ENCODE data around the gene OR2L3.
"Not testable (repeated sequence)": the region's sequence is repeated elsewhere in the genome, so short reads cannot be mapped to it uniquely, and the experiment has no call there.

The OR2L3 gene

DNA sequence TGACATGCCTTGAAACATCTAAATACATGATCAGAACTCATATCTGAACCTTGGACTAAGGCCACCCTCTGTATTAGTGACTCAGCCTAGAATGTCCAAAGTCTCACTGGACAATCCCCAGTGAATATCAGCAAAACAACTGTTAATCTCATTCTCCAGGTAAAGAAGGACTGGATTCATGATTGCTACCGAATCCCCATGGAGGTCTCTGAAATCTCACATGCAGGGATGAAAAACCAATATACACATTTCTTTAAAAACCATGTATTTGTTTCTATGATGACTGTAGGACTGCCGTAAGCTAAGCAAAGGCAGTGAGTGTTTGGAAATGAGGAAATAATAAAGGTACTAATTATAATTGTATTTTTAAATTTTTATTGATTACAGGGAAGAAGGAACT lies at the start of gene OR2L3:
OR2L3 (plus strand) TSS at position 301 of the 400 bp plus-strand sequence. CDS start 13,846 bp downstream, outside the sequence.
- H3K4me3 ChIP-seq (ENCODE audit: low read depth, low read length), result no peak within 1 kb of the TSS
- no peak for DNase-seq (ENCODE audit: low read depth)

- H3K4me3 ChIP-seq (ENCODE audit: low read depth, low read length), result no peak overlapping the region
- DNase-seq (ENCODE audit: low read depth), result no peak
Measured at GRCh38 chr1:247998811-247999210, 47.8 kb upstream of the OR2L3 start.

DNA sequence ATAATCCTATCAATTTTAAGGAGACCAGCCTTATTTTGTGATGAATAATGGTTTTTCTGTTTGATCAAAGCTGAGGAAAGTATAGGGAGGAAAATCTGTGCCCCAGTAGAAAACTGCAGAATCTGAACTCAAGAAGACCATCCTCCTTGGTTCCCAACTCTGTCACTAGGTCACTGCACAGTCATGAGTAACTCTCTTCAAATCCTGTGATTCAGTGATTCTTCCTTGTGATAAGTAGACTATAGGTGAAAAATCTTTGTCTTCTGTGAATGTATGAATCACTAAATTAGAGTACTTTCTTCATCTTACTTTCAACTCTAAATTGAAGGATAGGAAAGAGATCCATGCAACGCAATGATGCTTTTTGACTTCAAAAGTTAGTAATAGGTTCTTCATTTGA lies 46.5 kb upstream of the OR2L3 start:
- no peak overlapping the region for H3K4me3 ChIP-seq (ENCODE audit: low read depth, low read length)

DNA sequence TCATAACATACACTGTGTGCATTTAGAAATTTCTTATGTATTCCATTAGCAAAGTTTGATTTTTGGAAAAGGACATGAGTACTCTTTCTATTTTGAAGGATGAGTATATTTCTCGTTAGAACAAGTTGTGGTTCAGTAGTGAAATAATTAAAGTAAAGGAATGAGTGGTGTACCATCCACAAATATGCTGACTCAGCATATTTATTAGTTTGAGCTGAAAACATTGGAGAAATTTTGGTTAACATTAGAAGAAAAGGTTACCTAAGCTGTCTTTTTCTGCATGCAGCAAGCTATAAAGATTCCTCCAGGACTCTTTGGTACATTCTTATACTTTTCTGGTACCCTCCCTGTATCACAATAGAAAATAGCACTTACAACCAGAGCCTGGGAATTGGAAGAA lies 38.9 kb upstream of the OR2L3 start:
- H3K4me3 ChIP-seq (ENCODE audit: low read depth, low read length), result no peak overlapping the region
- DNase-seq (ENCODE audit: low read depth), result no peak

More for the DNA sequence above, 46.5 kb upstream of the OR2L3 start:
- no peak for DNase-seq (ENCODE audit: low read depth)

- DNase-seq (ENCODE audit: low read depth), result no peak
- H3K4me3 ChIP-seq (ENCODE audit: low read depth, low read length), result no peak overlapping the region
Measured at GRCh38 chr1:248009681-248010080, 37.0 kb upstream of the OR2L3 start.

GRCh38 chr1:248013229-248013710 lies 33.4 kb upstream of the OR2L3 start, which contains the start of gene OR2L5:
OR2L5 (plus strand) TSS chr1:248013660; CDS start chr1:248021948, 8,288 bp downstream.
- no peak for DNase-seq (ENCODE audit: low read depth)
- H3K4me3 ChIP-seq (ENCODE audit: low read depth, low read length), result no peak within 1 kb of the TSS

- H3K4me3 ChIP-seq (ENCODE audit: low read depth, low read length), result no peak overlapping the region
- no peak for DNase-seq (ENCODE audit: low read depth)
Measured at GRCh38 chr1:248015803-248016202, 30.8 kb upstream of the OR2L3 start.

DNA sequence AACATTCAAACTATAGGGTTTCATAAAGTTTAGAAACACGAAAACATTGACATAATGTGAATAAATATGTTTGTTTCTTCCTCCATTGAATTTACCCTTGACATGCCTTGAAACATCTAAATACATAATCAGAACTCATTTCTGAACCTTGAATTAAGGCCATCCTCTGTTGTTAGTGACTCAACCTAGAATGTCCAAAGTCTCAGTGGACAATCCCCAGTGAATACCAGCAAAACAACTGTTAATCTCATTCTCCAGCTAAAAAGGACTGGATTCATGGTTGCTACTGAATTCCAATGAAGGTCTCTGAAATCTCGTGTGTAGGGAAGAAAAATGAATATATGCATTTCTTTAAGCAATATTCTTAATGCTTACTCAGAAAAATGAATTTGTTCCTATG lies 16.9 kb upstream of the OR2L3 start, which contains the start of gene OR2L2:
OR2L2 (plus strand) TSS at position 301 of the 400 bp plus-strand sequence. CDS start 8,198 bp downstream, outside the sequence.
- no peak for DNase-seq (ENCODE audit: low read depth)
- H3K4me3 ChIP-seq (ENCODE audit: low read depth, low read length), result no peak within 1 kb of the TSS

DNA sequence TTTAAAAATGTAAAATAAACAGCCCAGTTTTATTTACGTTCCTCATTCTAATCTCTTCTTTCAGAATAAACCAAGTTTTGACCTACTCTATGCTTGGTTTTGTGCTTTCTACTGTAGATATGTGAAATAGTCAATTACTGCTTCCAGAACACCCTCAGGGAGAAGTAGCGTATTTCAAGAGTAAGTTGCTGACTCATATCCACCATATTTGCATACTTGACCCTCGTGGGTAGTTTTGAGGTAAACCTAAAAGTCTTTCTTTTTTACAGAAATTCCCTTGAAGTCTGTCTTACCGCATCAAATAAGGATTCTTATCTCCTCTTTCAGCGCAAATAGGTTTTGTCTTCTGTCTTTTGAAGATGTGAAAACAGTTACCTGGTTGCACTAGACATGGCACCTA lies 1.4 kb upstream of the OR2L3 start:
- DNase-seq (ENCODE audit: low read depth), result no peak
- no peak overlapping the region for H3K4me3 ChIP-seq (ENCODE audit: low read depth, low read length)

DNA sequence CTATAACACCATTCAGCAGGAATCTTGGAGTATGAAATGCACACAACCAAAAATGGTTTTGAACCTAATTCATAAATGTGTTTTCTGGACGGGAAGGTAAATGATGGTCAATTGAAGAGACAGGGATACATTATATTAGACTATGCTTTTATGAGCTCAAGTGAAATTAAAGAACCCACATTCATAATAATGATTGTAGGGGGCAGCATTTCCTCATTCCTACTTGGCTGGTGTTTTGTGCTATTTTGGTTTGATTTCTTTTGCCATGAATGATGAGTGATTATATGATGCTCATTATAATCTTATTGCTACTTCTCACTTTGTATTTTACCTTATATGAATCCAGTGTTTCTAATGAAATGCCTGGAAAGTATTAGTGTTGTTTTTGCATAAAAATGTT lies 372 bp downstream of the OR2L3 start:
- no peak for DNase-seq (ENCODE audit: low read depth)
- H3K4me3 ChIP-seq (ENCODE audit: low read depth, low read length), result no peak overlapping the region

GRCh38 chr1:248054671-248055070 lies 8.0 kb downstream of the OR2L3 start:
- DNase-seq (ENCODE audit: low read depth), result no peak
- H3K4me3 ChIP-seq (ENCODE audit: low read depth, low read length), result no peak overlapping the region

DNA sequence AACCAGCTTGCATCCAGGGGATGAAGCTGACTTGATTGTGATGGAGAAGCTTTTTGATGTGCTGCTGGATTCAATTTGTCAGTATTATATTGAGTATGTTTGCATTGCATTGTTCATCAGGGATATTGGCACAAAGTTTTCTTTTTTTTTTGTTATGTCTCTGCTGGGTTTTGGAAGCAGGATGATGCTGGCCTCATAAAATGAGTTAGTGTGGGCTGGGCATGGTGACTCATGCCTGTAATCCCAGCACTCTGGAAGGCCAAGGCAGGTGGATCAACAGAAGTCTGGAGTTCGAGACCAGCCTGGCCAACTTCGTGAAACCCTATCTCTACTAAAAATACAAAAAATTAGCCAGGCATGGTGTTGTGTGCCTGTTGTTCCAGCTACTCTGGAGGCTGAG lies 8.6 kb downstream of the OR2L3 start:
- no peak for DNase-seq (ENCODE audit: low read depth)
- H3K4me3 ChIP-seq (ENCODE audit: low read depth, low read length), result no peak overlapping the region

GRCh38 chr1:248065071-248065470 lies 18.4 kb downstream of the OR2L3 start:
- H3K4me3 ChIP-seq (ENCODE audit: low read depth, low read length), result no peak overlapping the region
- DNase-seq (ENCODE audit: low read depth), result no peak

DNA sequence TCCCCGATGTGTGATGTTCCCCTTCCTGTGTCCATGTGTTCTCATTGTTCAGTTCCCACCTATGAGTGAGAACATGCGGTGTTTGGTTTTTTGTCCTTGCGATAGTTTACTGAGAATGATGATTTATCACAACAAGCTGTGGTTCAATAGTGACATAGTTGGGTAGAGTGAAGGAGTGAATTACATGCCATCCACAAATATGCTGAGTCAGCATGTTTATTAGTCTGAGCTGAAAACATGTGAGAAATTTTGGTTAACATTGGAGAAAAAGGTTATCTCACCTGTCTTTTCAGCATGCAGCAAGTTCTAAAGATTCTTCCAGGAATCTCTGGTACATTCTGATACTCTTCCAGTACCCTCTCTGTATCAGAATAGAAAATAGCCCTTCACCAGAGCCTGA lies 19.0 kb downstream of the OR2L3 start:
- no peak overlapping the region for H3K4me3 ChIP-seq (ENCODE audit: low read depth, low read length)
- DNase-seq (ENCODE audit: low read depth), result no peak

GRCh38 chr1:248083864-248084263 lies 37.2 kb downstream of the OR2L3 start:
- H3K4me3 ChIP-seq (ENCODE audit: low read depth, low read length); DNase-seq (ENCODE audit: low read depth): not testable (repeated sequence)

DNA sequence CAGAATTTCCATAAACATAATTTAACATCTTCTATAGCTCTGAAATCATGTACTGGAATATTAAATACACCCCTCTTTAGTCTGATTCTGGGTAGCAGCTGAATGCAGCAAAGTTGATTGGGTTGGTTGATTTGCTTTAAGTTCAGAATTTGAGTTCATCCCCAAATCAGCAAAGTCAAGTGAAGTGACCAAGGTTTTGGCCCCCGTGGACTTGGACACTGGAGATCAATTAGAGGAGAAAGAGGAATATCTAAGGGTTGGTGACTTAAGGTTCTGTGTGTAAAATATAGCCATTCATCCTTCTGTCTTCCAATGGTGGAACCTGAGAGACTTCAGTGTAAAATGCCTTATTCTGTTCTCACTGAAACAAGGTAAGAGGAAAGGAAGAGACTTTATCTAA lies 48.2 kb downstream of the OR2L3 start, which contains the start of gene OR2L13:
OR2L13 (plus strand) TSS at position 301 of the 400 bp plus-strand sequence. CDS start 4,192 bp downstream, outside the sequence.
- DNase-seq (ENCODE audit: low read depth), result no peak

DNA sequence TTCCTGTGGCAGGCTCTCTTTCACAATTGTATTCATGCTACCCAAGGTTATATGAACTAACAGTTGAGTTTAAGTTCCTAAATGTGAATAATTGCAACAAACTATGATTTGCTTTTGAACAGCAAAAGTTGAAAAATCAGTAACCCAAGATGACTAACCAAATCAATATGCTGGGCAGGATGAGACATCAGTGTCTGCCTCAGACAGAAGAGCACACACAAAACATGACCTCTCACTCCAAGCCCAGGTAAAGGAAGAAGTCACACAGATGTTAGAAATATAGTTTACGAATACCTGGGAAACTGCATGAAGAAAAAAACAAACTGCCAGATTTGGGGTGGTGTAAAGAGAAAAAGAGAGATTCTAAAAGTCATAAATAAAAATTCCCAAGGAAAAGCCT lies 51.9 kb downstream of the OR2L3 start:
- no peak for DNase-seq (ENCODE audit: low read depth)

More for the DNA sequence above, 48.2 kb downstream of the OR2L3 start, which contains the start of gene OR2L13:
- no peak within 1 kb of the TSS for H3K4me3 ChIP-seq (ENCODE audit: low read depth, low read length)

GRCh38 chr1:248102847-248103246 lies 56.2 kb downstream of the OR2L3 start:
- H3K4me3 ChIP-seq (ENCODE audit: low read depth, low read length), result no peak overlapping the region
- no peak for DNase-seq (ENCODE audit: low read depth)

More for the DNA sequence above, 51.9 kb downstream of the OR2L3 start:
- no peak overlapping the region for H3K4me3 ChIP-seq (ENCODE audit: low read depth, low read length)

DNA sequence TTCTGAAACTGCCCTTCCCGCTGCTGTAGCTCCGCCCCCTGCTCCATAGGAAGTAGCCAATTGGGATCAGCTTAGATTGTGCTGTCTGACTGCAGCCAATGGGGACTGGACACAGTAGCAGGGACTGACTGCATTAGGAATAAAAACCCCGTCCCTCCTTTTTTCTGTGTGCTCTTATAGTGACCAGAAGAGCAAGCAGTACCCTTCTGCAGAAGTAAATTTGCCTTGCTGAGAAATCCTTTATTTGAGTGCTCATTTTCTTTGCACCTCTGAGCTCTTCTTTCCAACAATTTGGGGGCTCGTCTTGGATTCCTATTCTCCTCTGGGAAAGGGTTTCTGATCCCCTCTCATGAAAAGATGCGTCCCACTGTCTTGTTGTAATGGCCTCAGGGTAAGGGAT lies 64.5 kb downstream of the OR2L3 start:
- no peak for DNase-seq (ENCODE audit: low read depth)
- H3K4me3 ChIP-seq (ENCODE audit: low read depth, low read length), result no peak overlapping the region

All from skeletal muscle cell (primary cell).